T follicular helper cell (primary cell): ENCODE measurements around the gene DTD2.

Experiments used
- DNase-seq: peaks from one replicate; pipeline ENCODE4 v3.0.0-alpha.2; 2020; ENCODE audit warnings: low read depth

Gene DTD2

DNA sequence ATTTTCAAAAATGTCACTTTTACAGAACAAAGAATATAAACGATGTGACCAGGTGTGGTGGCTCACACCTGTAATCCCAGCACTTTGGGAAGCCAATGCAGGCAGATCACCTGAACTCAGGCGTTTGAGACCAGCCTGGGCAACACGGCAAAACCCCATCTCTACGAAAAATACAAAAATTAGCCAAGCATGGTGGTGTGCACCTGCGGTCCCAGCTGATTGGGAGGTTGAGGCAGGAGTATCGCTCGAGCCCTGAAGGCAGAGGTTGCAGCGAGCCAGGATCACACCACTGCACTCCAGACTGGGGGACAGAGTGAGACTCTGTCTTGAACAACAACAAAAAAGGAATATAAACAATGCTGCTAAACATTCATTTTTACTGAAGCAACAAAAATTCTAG lies 52.2 kb downstream of the DTD2 start:
- no peak for DNase-seq

DNA sequence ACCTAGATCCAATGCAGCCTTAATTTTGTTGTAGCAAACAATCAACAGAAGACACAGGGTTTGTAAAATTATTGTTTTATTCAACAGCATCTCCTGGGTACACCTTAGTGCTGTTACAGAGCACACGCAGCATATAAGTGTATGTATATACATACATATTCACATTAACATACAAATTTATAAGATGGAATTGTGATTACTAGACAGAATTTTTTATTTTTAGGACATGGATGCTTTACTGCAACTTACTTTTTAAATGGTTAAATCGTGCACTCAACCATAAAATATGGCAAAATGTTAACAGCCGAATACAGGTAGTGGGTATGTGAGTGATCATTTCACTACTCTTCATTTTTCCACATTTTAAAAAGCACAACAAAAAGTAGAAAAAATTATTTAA lies 53.6 kb downstream of the DTD2 start:
- no peak for DNase-seq

DNA sequence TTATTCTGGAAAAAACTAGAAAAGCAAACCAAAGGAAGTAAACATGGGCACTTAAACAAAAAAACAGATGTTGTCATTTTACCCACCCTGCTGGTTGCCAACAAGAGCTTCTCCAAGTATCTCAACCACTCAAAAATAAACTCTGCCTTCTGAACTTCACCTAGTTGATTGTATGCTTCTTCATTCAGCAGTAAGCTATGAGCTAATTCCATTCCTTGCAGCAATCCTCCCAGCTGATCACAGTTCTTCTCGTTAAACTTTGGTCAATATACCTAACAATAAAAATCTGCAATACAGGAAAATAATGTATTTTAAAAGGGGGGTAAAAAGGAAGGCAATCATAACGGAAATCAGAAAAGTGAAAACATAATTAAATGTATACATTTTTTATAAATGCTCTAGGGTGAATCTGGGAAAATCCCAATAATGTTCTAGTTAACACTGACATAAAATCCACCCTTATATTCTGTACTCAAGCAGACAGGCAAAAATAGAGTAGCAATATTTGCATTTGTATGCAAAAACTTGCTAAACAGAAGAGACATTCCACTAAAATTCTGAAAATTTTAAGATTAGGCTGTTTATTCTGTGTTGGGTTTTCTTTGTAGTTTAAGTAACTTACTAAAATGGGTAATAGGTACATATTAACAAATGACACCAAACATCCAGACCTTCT lies 54.4 kb downstream of the DTD2 start:
- DNase-seq = no peak

DNA sequence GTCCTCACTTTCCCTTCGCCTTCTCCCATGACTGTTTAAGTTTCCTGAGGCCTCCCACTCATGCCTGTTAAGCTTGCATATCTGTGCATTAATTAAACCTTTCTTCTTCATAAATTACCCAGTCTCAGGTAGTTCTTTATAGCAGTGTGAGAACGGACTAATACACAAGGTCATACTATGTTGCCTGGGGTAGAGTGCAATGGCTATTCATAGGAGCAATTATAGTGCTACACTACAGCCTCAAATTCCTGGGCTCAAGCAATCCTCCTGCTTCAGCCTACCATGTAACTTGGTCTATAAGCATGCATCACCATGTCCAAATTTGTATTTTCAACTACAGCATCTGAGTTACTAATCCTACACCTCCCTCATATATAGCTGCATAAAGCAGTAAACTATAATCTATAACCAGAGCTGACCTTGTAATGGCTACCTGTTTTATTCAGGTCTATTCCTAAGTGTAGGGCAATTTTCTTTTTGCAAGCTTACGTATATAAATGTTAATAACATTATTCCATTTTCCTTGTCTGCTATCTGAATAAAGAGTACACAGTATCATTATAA lies 55.9 kb downstream of the DTD2 start:
- no peak for DNase-seq

DNA sequence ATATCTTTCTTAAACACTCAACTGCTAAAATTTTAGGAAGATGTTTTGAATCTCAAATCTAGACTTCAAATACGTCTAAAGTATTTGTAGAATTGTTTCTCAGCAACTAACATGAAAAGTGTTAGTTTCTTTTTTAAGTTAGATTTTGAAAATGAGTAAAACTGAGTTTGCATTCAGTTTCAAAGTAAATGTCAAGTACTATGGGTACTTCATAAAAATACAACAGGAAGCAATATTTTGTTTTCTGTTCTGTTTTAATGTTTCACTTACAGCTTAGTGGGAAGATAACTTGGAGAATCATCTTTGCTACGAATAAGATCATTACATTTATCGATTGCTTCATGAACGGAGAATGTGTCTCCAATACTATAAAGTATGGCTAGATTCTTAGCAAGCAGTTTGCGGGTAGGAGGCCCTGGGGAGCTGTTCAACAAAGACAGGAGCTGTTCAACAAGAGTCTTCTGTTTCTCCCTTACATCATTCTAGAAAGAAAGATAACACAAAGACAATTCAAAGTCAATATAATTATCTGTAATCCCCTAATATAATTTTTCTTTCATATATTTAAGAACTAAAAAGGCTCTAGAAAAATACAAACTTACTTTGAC lies 57.2 kb downstream of the DTD2 start:
- no peak for DNase-seq
